Measurements from ENCODE around the gene DNAH10. TPM values are rescaled to one million over a fixed set of nuclear protein-coding genes. Genes with fewer than 3 reads are reported as not detected.
"Not testable (repeated sequence)": the region's sequence is repeated elsewhere in the genome, so short reads cannot be mapped to it uniquely, and the experiment has no call there.

DNAH10 gene
- total RNA-seq, 2 experiments from 2014 or later = 0.12 to 0.17 TPM

- Mint-ChIP-seq H3K4me1 (peaks cover 23% of the 10 kb centered on the region), H3K4me3 (no peak overlapping the region), H3K27ac (no peak overlapping the region), H3K36me3 (ENCODE audit: low read depth) (peaks cover 21% of the 10 kb centered on the region), H3K27me3 (no peaks in the 10 kb centered on the region), H3K9me3 (no peaks in the 10 kb centered on the region)
- ChIA-PET CTCF (interaction anchor here (1.5 kb wide), 1 partner anchor 9 kb away, joined by 7 read pairs; no protein-coding TSS in a partner anchor), POLR2A (no interaction called here)
- DNase-seq = no peak
Measured at GRCh38 chr12:123941624-123942237, 179.6 kb downstream of the DNAH10 start.

GRCh38 chr12:123942238-123942653 lies 180.1 kb downstream of the DNAH10 start:
- no peaks in the 10 kb centered on the region for H3K9me3 Mint-ChIP-seq
- ChIA-PET POLR2A (no interaction called here), CTCF (interaction anchor here (1.5 kb wide), 1 partner anchor 9 kb away, joined by 7 read pairs; no protein-coding TSS in a partner anchor)
- H3K27me3 Mint-ChIP-seq = no peaks in the 10 kb centered on the region
- no peak overlapping the region for H3K27ac Mint-ChIP-seq
- no peak overlapping the region for H3K4me3 Mint-ChIP-seq
- peaks cover 20% of the 10 kb centered on the region for H3K36me3 Mint-ChIP-seq (ENCODE audit: low read depth)
- no peak for DNase-seq
- peaks cover 22% of the 10 kb centered on the region for H3K4me1 Mint-ChIP-seq

- ChIA-PET CTCF (no interaction called here), POLR2A (no interaction called here)
- H3K36me3 Mint-ChIP-seq (ENCODE audit: low read depth) = peaks cover 15% of the 10 kb centered on the region
- H3K9me3 Mint-ChIP-seq = no peaks in the 10 kb centered on the region
- no peaks in the 10 kb centered on the region for H3K27me3 Mint-ChIP-seq
- H3K4me1 Mint-ChIP-seq = peaks cover 14% of the 10 kb centered on the region
- DNase-seq = no peak
- H3K4me3 Mint-ChIP-seq = no peak overlapping the region
- H3K27ac Mint-ChIP-seq = no peak overlapping the region
Measured at GRCh38 chr12:123942911-123943648, 181.0 kb downstream of the DNAH10 start.

GRCh38 chr12:123943816-123944215 lies 181.7 kb downstream of the DNAH10 start:
- DNase-seq = no peak
- peaks cover 7% of the 10 kb centered on the region for H3K4me1 Mint-ChIP-seq
- no peaks in the 10 kb centered on the region for H3K27me3 Mint-ChIP-seq
- H3K27ac Mint-ChIP-seq = no peak overlapping the region
- CTCF ChIA-PET = no interaction called here
- H3K36me3 Mint-ChIP-seq (ENCODE audit: low read depth) = peaks cover 15% of the 10 kb centered on the region
- POLR2A ChIA-PET = no interaction called here
- H3K9me3 Mint-ChIP-seq = no peaks in the 10 kb centered on the region
- H3K4me3 Mint-ChIP-seq = no peak overlapping the region

GRCh38 chr12:123944696-123945095 lies 182.6 kb downstream of the DNAH10 start:
- Mint-ChIP-seq H3K9me3 (no peaks in the 10 kb centered on the region), H3K27me3 (no peaks in the 10 kb centered on the region), H3K4me1 (peaks cover 2% of the 10 kb centered on the region), H3K27ac (no peak overlapping the region), H3K36me3 (ENCODE audit: low read depth) (peaks cover 15% of the 10 kb centered on the region), H3K4me3 (no peak overlapping the region)
- no peak for DNase-seq
- ChIA-PET CTCF (interaction anchor here (1.3 kb wide), 1 partner anchor 21 kb away, joined by 3 read pairs; no protein-coding TSS in a partner anchor), POLR2A (no interaction called here)

GRCh38 chr12:123945287-123946151 lies 183.4 kb downstream of the DNAH10 start:
- ChIA-PET CTCF (interaction anchor here (1.3 kb wide), 1 partner anchor 21 kb away, joined by 3 read pairs; no protein-coding TSS in a partner anchor), POLR2A (no interaction called here)
- no peak overlapping the region for H3K27ac Mint-ChIP-seq
- no peaks in the 10 kb centered on the region for H3K9me3 Mint-ChIP-seq
- peaks cover 14% of the 10 kb centered on the region for H3K36me3 Mint-ChIP-seq (ENCODE audit: low read depth)
- no peaks in the 10 kb centered on the region for H3K27me3 Mint-ChIP-seq
- H3K4me3 Mint-ChIP-seq = no peak overlapping the region
- H3K4me1 Mint-ChIP-seq = peaks cover 2% of the 10 kb centered on the region
- no peak for DNase-seq

GRCh38 chr12:123946152-123946515 lies 184.0 kb downstream of the DNAH10 start:
- Mint-ChIP-seq H3K36me3 (ENCODE audit: low read depth) (peaks cover 14% of the 10 kb centered on the region), H3K9me3 (no peaks in the 10 kb centered on the region), H3K27ac (peak overlapping the region; percentile 63), H3K4me1 (peaks cover 2% of the 10 kb centered on the region), H3K27me3 (no peaks in the 10 kb centered on the region), H3K4me3 (no peak overlapping the region)
- ChIA-PET CTCF (no interaction called here), POLR2A (no interaction called here)
- no peak for DNase-seq

- H3K36me3 Mint-ChIP-seq (ENCODE audit: low read depth); H3K9me3 Mint-ChIP-seq; H3K4me1 Mint-ChIP-seq; POLR2A ChIA-PET; H3K27me3 Mint-ChIP-seq; H3K4me3 Mint-ChIP-seq; DNase-seq: not testable (repeated sequence)
- CTCF ChIA-PET = interaction anchor here (0.6 kb wide), 1 partner anchor 31 kb away, joined by 3 read pairs; no protein-coding TSS in a partner anchor
- H3K27ac Mint-ChIP-seq = peak overlapping the region; percentile 63
Measured at GRCh38 chr12:123946516-123947505, 184.7 kb downstream of the DNAH10 start.

GRCh38 chr12:123947531-123947930 lies 185.4 kb downstream of the DNAH10 start:
- H3K27me3 Mint-ChIP-seq; H3K9me3 Mint-ChIP-seq; H3K4me1 Mint-ChIP-seq; H3K4me3 Mint-ChIP-seq; POLR2A ChIA-PET; H3K36me3 Mint-ChIP-seq (ENCODE audit: low read depth); H3K27ac Mint-ChIP-seq; DNase-seq: not testable (repeated sequence)
- CTCF ChIA-PET = interaction anchor here (0.6 kb wide), 2 partner anchors 31 to 252 kb away, joined by 3 read pairs; no protein-coding TSS in a partner anchor

- Mint-ChIP-seq H3K27ac (no peak overlapping the region), H3K4me1 (peaks cover 2% of the 10 kb centered on the region), H3K27me3 (no peaks in the 10 kb centered on the region), H3K36me3 (ENCODE audit: low read depth) (no peaks in the 10 kb centered on the region), H3K4me3 (no peak overlapping the region), H3K9me3 (no peaks in the 10 kb centered on the region)
- no peak for DNase-seq
- ChIA-PET POLR2A (no interaction called here), CTCF (no interaction called here)
Measured at GRCh38 chr12:123948401-123948795, 186.3 kb downstream of the DNAH10 start.

GRCh38 chr12:123948796-123949769 lies 187.0 kb downstream of the DNAH10 start:
- Mint-ChIP-seq H3K36me3 (ENCODE audit: low read depth) (no peaks in the 10 kb centered on the region), H3K27ac (no peak overlapping the region), H3K4me1 (peaks cover 2% of the 10 kb centered on the region), H3K4me3 (no peak overlapping the region), H3K27me3 (no peaks in the 10 kb centered on the region), H3K9me3 (no peaks in the 10 kb centered on the region)
- no peak for DNase-seq
- ChIA-PET CTCF (interaction anchor here (1.4 kb wide), 1 partner anchor 12 kb away, joined by 3 read pairs; no protein-coding TSS in a partner anchor), POLR2A (no interaction called here)

Measured in activated CD4-positive, alpha-beta T cell treated with anti-CD3 and anti-CD28 coated beads, Interleukin-2, amount 10 ng/mL, durations not matched to agents 7 days and 5 days (primary cell).